T-helper 1 cell treated with Interleukin-12 subunit alpha and Interleukin-12 subunit beta and Interleukin-4 antibody, amounts not matched to agents 30 μg/mL and 1 μg/mL, for 36 hours (primary cell): Measurements from ENCODE around the gene MRM2.

Source experiments
- H3K27ac Mint-ChIP-seq: one replicate; pipeline ENCODE4 v1.8.0; 2021; ENCODE audit warnings: mild to moderate bottlenecking, mixed read lengths
- H3K27me3 Mint-ChIP-seq: one replicate; pipeline ENCODE4 v1.8.0; 2021; ENCODE audit warnings: low read depth, mixed read lengths
- H3K36me3 Mint-ChIP-seq: one replicate; pipeline ENCODE4 v1.8.0; 2021; ENCODE audit warnings: low read depth, mixed read lengths
- H3K4me1 Mint-ChIP-seq: one replicate; pipeline ENCODE4 v1.8.0; 2021; ENCODE audit warnings: low read depth, mixed read lengths
- H3K4me3 Mint-ChIP-seq: one replicate; pipeline ENCODE4 v1.8.0; 2021; ENCODE audit warnings: mild to moderate bottlenecking, moderate library complexity, mixed read lengths
- H3K9me3 Mint-ChIP-seq: one replicate; pipeline ENCODE4 v1.8.0; 2021; ENCODE audit warnings: mixed read lengths

The MRM2 gene

DNA sequence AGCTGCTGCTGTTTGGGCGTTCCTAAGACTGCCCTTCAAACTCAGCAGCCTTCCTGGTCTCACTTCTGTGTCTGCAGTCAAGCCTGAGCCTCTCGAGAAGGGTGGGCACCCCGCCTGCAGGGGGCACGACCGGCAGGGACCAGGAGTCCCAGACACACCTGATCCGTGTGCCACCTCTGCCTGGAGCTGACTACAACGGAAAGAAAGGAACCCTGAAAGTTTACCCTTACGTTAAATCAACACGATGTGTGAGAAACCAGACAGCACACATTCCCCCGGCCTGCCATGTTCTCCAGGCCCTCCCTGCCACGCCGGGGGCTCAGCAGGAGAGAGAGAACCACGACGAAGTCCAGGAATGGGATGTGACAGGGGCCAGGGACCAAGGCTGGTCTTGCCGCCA, 14.3 kb downstream of the MRM2 start:
- Mint-ChIP-seq H3K27ac (no peak overlapping the region), H3K9me3 (no peaks in the 10 kb centered on the region), H3K36me3 (peaks cover 3% of the 10 kb centered on the region), H3K4me1 (peaks cover 10% of the 10 kb centered on the region), H3K4me3 (no peak overlapping the region), H3K27me3 (no peaks in the 10 kb centered on the region)

DNA sequence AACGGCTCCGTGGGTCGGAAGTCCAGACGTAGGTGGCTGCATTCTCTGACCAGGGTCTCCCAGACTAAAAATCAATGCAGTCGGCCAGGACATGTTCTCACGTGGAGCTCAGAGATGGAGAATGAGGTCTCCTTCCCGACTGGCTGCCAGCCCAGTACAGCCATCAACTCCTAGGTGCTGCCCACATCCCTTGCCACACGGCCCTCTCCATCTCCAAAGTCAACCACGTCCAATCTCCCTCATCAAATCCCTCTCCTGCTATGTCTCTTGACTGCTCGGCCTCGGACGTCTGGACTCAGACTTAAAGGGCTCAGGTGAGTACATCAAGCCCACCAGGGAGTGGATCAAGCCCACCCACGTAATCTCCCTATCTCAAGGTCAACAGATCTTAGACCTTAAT, 16.2 kb downstream of the MRM2 start:
- no peak overlapping the region for H3K4me3 Mint-ChIP-seq

DNA sequence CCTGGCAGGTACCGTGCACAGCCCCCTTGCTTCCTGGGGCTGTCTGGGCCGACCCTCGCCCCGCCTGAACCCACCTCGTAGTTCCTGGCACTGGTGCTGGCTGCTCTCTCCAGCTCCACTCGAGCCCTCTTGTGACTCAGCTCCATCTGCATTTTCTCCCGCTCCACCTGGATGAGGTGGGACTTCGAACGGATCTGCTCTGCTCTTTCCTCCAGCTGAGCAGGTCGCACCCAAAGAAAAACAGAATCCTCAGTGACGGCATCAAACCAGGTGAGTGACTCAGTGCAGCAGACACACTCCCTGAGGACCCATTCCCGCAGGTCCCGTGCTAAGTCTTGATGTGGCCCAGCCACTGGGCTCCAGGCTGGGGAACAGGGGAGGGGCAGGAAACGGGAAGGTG, 16.7 kb downstream of the MRM2 start:
- Mint-ChIP-seq H3K4me3 (no peak overlapping the region), H3K36me3 (peaks cover 5% of the 10 kb centered on the region), H3K27ac (no peak overlapping the region)

More for the DNA sequence above, 16.2 kb downstream of the MRM2 start:
- peaks cover 2% of the 10 kb centered on the region for H3K4me1 Mint-ChIP-seq
- no peaks in the 10 kb centered on the region for H3K27me3 Mint-ChIP-seq
- peaks cover 5% of the 10 kb centered on the region for H3K36me3 Mint-ChIP-seq
- H3K27ac Mint-ChIP-seq, result no peak overlapping the region
- no peaks in the 10 kb centered on the region for H3K9me3 Mint-ChIP-seq

DNA sequence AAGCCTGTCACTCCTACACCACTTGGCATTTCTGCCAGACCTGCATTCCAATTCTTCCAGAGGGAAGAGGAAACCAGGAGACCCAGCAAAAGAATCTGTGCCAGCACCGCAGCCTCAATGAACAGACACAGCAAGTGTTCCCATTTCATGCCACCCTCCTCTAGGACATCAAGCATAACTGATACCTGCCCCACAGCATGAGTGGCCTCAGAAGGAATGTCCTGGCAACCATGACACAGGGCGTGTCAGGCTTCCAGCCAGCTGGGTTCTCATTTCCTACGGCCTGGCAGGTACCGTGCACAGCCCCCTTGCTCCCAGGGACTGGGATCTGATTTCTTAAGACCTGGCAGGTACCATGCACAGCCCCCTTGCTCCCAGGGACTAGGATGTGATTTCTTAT, 17.1 kb downstream of the MRM2 start:
- Mint-ChIP-seq H3K27me3 (no peaks in the 10 kb centered on the region), H3K9me3 (no peaks in the 10 kb centered on the region), H3K36me3 (peaks cover 5% of the 10 kb centered on the region), H3K4me1 (peaks cover 2% of the 10 kb centered on the region), H3K4me3 (no peak overlapping the region), H3K27ac (no peak overlapping the region)

More for the DNA sequence above, 16.7 kb downstream of the MRM2 start:
- H3K9me3 Mint-ChIP-seq, result no peaks in the 10 kb centered on the region
- H3K27me3 Mint-ChIP-seq, result no peaks in the 10 kb centered on the region
- peaks cover 2% of the 10 kb centered on the region for H3K4me1 Mint-ChIP-seq

DNA sequence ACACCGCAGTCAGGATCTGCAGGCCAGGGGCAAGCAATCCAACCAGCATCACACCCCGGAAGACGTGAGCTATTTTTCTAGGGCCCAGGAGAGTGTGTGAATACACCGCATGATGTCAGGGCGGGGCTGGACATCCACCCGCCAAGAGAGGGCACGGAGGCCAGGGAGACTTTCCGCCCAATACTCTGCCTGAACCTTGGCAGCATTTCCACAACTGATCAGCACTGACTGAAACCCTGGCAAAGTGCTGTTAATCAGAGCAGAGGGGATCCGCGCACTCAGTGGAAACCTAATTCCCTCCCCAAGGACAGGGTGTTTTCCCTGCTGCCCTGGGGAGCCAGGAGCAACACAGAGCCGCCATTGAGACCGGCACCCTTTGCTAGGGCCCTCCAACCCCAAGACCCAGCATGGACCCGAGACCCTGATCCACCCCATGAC, 17.5 kb downstream of the MRM2 start:
- H3K4me1 Mint-ChIP-seq, result peaks cover under 1% of the 10 kb centered on the region
- H3K9me3 Mint-ChIP-seq, result no peaks in the 10 kb centered on the region
- no peak overlapping the region for H3K27ac Mint-ChIP-seq
- peaks cover 5% of the 10 kb centered on the region for H3K36me3 Mint-ChIP-seq
- H3K27me3 Mint-ChIP-seq, result no peaks in the 10 kb centered on the region
- H3K4me3 Mint-ChIP-seq, result no peak overlapping the region

DNA sequence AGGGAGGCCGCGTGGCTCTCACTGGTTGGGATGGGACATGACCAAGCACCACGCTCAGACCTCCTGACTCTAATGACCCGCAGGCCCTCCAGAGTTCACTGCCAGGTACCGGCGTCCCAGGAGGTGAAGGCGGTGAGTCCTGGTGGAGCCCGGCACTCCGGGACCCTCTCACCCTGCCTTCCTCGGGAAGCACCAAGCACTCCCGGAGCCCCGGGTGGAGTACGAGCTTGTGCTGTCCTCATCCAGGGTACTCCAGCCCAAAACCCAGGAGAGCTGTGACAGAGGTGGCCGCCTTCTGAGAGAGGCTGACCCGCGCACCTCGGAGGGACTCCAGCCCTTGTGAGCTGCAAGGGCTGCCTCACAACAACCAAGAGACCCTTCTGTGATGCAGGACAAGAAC, 18.7 kb downstream of the MRM2 start:
- H3K9me3 Mint-ChIP-seq, result no peaks in the 10 kb centered on the region
- H3K36me3 Mint-ChIP-seq, result peaks cover 6% of the 10 kb centered on the region
- H3K27me3 Mint-ChIP-seq, result no peaks in the 10 kb centered on the region
- H3K27ac Mint-ChIP-seq, result no peak overlapping the region
- H3K4me1 Mint-ChIP-seq, result no peaks in the 10 kb centered on the region
- no peak overlapping the region for H3K4me3 Mint-ChIP-seq

DNA sequence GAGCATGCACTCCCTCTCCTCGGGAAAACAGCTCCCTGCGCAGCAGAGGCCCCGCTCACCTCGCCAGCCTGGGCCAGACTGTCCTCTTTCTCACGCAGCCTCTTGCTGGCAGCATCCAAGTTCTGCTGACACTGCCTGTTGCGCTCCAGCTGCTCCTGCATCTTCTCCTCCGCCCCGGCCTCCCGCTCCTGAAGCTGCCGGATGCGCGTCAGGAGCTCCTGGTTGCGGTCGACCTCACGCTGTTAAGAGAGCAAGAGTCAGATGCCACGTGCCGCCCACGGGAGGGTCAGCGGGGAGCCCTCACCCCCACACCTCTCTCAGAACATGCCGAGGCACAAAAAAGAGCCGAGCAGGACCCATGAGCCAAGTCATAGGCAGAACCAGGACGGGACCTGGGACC, 19.5 kb downstream of the MRM2 start:
- Mint-ChIP-seq H3K36me3 (peaks cover 9% of the 10 kb centered on the region), H3K4me3 (no peak overlapping the region), H3K9me3 (no peaks in the 10 kb centered on the region), H3K4me1 (no peaks in the 10 kb centered on the region), H3K27me3 (no peaks in the 10 kb centered on the region), H3K27ac (no peak overlapping the region)

DNA sequence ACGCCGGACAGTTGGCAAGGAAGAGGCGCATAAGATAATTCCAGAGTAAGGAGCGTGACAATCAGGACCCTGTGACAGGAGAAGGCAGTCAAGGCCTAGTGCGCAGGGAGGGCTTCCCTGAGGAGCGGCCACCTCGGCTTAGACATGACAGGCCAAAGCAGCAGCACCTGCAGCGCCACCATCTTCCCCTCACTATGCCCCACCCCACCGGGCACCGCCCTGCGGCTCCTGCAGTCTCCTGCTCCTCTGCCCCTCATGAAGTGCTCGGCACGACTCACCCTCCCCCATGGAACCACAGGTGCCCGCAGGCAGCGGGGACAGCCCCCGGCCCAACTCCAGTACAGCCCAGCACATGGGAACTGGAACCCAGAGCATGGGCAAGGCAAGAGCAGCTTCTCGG, 21.1 kb downstream of the MRM2 start:
- Mint-ChIP-seq H3K27me3 (no peaks in the 10 kb centered on the region), H3K27ac (no peak overlapping the region), H3K4me1 (no peaks in the 10 kb centered on the region), H3K9me3 (no peaks in the 10 kb centered on the region), H3K36me3 (peaks cover 13% of the 10 kb centered on the region), H3K4me3 (no peak overlapping the region)

DNA sequence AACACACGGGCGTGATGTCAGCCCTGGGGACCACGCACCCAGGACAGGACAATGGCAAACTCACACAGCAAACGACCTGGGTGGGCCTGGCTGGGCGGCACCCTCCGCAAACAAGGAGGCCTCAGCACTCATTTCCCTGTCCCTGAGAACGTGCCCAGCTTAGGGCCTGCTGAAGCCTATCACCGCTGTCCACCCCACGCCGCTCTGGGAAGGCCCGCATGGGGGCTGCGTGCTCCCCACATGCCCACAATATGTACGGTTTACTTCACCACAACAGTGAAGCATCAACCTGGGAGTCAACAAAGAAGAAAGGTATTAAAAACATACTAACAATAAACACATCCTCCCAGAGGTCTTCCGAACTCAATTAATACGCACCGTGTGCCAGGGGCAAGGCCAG, 21.5 kb downstream of the MRM2 start:
- H3K36me3 Mint-ChIP-seq, result peaks cover 17% of the 10 kb centered on the region
- no peak overlapping the region for H3K27ac Mint-ChIP-seq
- no peaks in the 10 kb centered on the region for H3K4me1 Mint-ChIP-seq
- no peaks in the 10 kb centered on the region for H3K27me3 Mint-ChIP-seq
- H3K9me3 Mint-ChIP-seq, result no peaks in the 10 kb centered on the region
- H3K4me3 Mint-ChIP-seq, result no peak overlapping the region

DNA sequence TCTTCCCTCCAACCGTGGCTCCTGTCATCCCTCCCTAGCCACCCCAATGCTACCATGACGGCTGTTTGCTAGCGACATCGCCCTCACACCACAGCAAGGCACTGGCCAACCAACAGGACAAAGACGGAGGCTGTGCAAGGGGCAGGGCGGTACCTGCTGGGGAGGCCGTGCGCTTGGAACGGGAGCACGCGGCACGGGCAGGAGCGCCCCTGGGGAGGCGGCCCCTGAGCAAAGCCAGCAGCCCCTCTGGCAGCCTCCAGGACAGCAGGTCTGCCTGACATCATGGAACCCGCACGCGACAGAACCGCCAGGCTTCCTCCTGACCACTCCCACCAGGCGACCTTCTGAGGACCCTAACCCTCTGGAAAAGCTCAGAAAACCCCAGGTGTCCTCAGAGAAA, 22.0 kb downstream of the MRM2 start:
- Mint-ChIP-seq H3K27me3 (no peaks in the 10 kb centered on the region), H3K36me3 (peaks cover 19% of the 10 kb centered on the region), H3K27ac (no peak overlapping the region), H3K4me3 (no peak overlapping the region), H3K9me3 (no peaks in the 10 kb centered on the region), H3K4me1 (no peaks in the 10 kb centered on the region)

DNA sequence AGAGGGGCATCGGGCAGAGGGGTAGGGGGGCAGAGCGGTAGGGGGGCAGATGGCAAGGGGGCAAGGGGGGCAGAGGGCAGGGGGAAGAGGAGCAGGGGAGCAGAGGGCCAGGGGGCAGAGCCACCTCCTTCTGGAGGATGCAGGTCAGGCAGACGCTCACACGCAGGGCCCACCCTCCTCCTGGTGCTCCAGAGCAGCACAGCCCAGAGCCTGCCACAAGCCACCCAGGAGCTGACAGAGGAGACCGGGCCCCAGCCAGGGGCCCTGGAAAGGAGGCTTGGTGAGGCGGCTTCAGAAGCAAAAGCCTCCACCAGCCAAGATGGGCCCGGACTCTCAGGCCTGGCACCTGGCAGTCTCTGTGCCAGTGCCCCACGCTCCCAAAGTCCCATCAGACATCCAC, 22.4 kb downstream of the MRM2 start:
- Mint-ChIP-seq H3K27me3 (no peaks in the 10 kb centered on the region), H3K9me3 (no peaks in the 10 kb centered on the region), H3K4me3 (no peak overlapping the region), H3K36me3 (peaks cover 19% of the 10 kb centered on the region), H3K27ac (no peak overlapping the region), H3K4me1 (no peaks in the 10 kb centered on the region)

DNA sequence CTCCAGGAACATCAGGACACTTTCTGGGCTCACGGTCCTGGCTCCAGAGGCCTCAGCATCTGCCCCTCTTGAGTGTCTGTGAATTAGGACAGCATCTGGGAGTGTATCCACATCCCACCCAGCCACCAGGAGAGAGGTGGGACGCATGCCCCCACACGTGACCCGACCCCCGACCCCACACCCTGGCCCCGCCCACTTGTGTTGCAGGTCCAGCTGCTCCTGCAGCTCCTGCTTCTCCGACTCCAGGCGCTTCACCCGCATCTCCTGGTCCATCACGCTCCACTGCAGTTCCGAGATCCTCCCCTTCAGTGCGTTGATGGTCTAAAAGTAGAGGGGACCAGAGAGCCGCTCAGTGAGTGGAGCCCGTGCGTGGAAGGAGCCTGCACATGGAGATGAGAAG, 22.9 kb downstream of the MRM2 start:
- H3K27me3 Mint-ChIP-seq, result no peaks in the 10 kb centered on the region
- no peak overlapping the region for H3K4me3 Mint-ChIP-seq
- no peaks in the 10 kb centered on the region for H3K9me3 Mint-ChIP-seq
- no peaks in the 10 kb centered on the region for H3K4me1 Mint-ChIP-seq
- H3K36me3 Mint-ChIP-seq, result peaks cover 19% of the 10 kb centered on the region
- no peak overlapping the region for H3K27ac Mint-ChIP-seq

DNA sequence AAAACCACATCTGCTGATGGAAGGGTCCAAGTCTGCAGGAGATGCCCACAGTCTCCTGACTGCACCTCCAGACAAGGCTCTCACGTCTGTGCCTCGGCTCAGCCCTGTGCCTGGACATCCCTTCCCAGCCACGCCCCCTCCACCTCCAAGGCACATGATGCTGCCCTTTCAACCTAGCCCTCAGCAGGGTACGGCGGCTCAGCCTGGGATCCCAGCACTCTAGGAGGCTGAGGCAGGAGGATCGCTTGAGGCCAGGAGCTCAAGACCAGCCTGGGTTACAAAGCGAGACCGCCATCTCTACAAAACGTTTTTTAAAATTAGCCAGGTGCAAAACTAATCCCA, 23.6 kb downstream of the MRM2 start:
- Mint-ChIP-seq H3K9me3 (no peaks in the 10 kb centered on the region), H3K4me1 (no peaks in the 10 kb centered on the region), H3K27ac (no peak overlapping the region), H3K27me3 (no peaks in the 10 kb centered on the region), H3K4me3 (no peak overlapping the region), H3K36me3 (peaks cover 22% of the 10 kb centered on the region)

DNA sequence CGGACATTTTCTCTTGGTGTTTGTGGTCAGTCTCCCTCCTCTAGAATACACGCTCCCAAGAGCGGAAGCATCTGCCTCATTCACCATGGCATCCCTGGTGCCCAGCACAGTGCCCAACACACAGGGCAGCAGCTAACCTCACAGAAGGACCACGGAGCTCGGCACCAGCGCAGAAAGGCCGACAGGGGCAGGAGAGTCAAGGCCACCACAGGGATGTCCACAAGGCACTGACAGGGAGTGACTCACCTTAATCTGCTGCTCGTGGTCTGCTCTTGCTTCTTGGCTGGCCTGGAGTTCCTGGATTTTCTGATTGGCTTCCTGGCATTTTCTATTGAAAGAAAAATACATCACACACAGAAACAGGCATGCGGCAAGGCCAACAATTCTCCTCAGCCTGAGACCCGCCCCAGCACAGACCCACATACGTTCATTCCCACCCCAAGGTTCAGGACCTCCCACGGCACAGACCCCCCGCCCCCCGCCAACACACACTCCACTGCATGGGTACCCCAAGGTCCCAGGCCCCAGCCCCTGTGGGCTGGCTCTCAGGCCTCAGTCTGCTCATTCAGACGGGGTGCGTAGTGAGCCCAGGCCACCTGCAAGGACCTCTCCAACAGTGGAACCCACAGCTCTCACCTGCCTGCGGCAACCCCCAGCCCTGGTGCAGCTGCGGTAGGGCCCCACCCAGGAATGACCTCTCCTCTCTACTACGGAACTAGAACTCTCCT, 24.1 kb downstream of the MRM2 start:
- H3K36me3 Mint-ChIP-seq, result peaks cover 22% of the 10 kb centered on the region

DNA sequence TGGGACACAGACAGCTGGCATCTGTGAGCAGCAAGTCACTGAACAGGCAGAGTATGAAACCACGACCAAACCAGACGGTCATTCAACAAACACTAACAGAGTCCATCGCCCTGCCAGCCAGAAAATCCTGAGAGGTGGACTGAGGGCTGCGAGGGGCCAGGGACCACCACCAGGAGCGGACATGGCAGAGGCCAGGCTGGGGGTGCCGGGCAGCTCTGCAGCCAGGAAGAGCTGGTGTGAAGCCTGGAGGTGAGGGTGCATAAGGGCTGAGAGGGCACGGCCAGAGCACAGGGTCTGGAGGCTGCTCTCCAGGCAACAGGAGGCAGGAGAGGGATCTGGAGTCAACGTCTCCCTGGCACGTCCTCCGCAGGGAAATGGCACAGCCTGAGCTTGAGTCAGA, 24.8 kb downstream of the MRM2 start:
- H3K9me3 Mint-ChIP-seq, result no peaks in the 10 kb centered on the region
- H3K36me3 Mint-ChIP-seq, result peaks cover 22% of the 10 kb centered on the region
- no peaks in the 10 kb centered on the region for H3K27me3 Mint-ChIP-seq
- no peak overlapping the region for H3K4me3 Mint-ChIP-seq
- H3K27ac Mint-ChIP-seq, result no peak overlapping the region
- no peaks in the 10 kb centered on the region for H3K4me1 Mint-ChIP-seq

More for the DNA sequence above, 24.1 kb downstream of the MRM2 start:
- Mint-ChIP-seq H3K27ac (no peak overlapping the region), H3K27me3 (no peaks in the 10 kb centered on the region), H3K9me3 (no peaks in the 10 kb centered on the region), H3K4me3 (no peak overlapping the region), H3K4me1 (no peaks in the 10 kb centered on the region)

DNA sequence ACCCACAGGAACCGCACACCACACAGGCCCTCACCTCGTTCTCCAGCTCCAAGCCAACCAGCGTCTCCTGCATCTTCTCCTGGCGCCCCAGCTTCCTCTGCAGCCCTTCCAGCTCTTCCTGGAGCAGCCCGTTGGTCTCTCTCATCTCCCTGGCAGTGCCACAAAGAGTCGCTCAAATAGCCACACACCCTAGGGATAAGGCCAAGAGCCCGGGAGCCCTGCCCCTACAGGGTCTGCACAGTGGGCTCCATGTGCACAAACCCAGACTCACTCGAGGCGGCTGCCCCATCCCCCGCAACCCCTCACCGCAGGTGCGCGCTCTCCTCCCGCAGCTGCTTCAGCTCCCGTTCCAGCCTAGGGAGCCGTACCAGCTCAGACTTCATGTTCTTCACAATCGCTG, 26.2 kb downstream of the MRM2 start:
- peaks cover 22% of the 10 kb centered on the region for H3K36me3 Mint-ChIP-seq
- H3K4me3 Mint-ChIP-seq, result no peak overlapping the region
- no peaks in the 10 kb centered on the region for H3K4me1 Mint-ChIP-seq
- H3K27ac Mint-ChIP-seq, result peak overlapping the region; percentile 12
- no peaks in the 10 kb centered on the region for H3K9me3 Mint-ChIP-seq
- H3K27me3 Mint-ChIP-seq, result no peaks in the 10 kb centered on the region
